H9 (cell line): ENCODE data around the gene ZC3H12D. TPM values are rescaled to one million over a fixed set of nuclear protein-coding genes. Genes with fewer than 3 reads are reported as not detected.

Experiments
- DNase-seq: peaks from one replicate; pipeline ENCODE4 v3.0.0-alpha.2; 2017
- H2AFZ ChIP-seq: one replicate; pipeline ENCODE4 v1.6.1; 2013; ENCODE audit warnings: mild to moderate bottlenecking, low read length, control low read depth, moderate library complexity
- H2AK5ac ChIP-seq: 2 replicates; pipeline ENCODE4 v1.6.1; 2013; ENCODE audit warnings: low read length, control low read depth, mixed read lengths; ENCODE audit not compliant: insufficient read length
- H2BK120ac ChIP-seq: one replicate; pipeline ENCODE4 v1.6.1; 2013; ENCODE audit warnings: low read depth, mild to moderate bottlenecking, low read length, control low read depth, inconsistent platforms; ENCODE audit not compliant: poor library complexity, severe bottlenecking
- H2BK12ac ChIP-seq: 2 replicates; pipeline ENCODE4 v1.6.1; 2013; ENCODE audit warnings: low read length, control low read depth, mixed read lengths, low read depth; ENCODE audit not compliant: insufficient read length
- H2BK15ac ChIP-seq: 2 replicates; pipeline ENCODE4 v1.6.1; 2013; ENCODE audit warnings: low read depth, low read length, control low read depth
- H2BK20ac ChIP-seq: one replicate; pipeline ENCODE4 v1.6.1; 2013; ENCODE audit warnings: low read depth, mild to moderate bottlenecking, low read length, control low read depth, inconsistent platforms; ENCODE audit not compliant: poor library complexity, severe bottlenecking
- H2BK5ac ChIP-seq: 2 replicates; pipeline ENCODE4 v1.6.1; 2013; ENCODE audit warnings: low read length, control low read depth, mixed read lengths; ENCODE audit not compliant: insufficient read length
- H3K14ac ChIP-seq: 2 replicates; pipeline ENCODE4 v1.6.1; 2013; ENCODE audit warnings: low read length, control low read depth; ENCODE audit not compliant: insufficient read depth
- H3K18ac ChIP-seq: 2 replicates; pipeline ENCODE4 v1.6.1; 2013; ENCODE audit warnings: low read depth, mild to moderate bottlenecking, mixed read lengths, low read length, control low read depth; ENCODE audit not compliant: insufficient read length
- H3K23ac ChIP-seq: 2 replicates; pipeline ENCODE4 v1.6.1; 2013; ENCODE audit warnings: low read length, control low read depth, mixed read lengths, low read depth; ENCODE audit not compliant: insufficient read length
- H3K23me2 ChIP-seq: 2 replicates; pipeline ENCODE4 v1.6.1; 2013; ENCODE audit warnings: low read depth, mild to moderate bottlenecking, mixed read lengths, low read length, control low read depth; ENCODE audit not compliant: insufficient read length, poor library complexity, severe bottlenecking
- H3K27ac ChIP-seq: 2 replicates; pipeline ENCODE4 v1.5.1; 2013; ENCODE audit warnings: low read length, control low read depth, mixed read lengths, low read depth; ENCODE audit not compliant: insufficient read length
- H3K27me3 ChIP-seq: 2 replicates; pipeline ENCODE4 v1.6.1; 2013; ENCODE audit warnings: low read length, control low read depth, inconsistent platforms; ENCODE audit not compliant: insufficient read depth
- H3K4ac ChIP-seq: 2 replicates; pipeline ENCODE4 v1.6.1; 2013; ENCODE audit warnings: low read depth, mild to moderate bottlenecking, control low read depth, inconsistent platforms, low read length, moderate library complexity
- H3K4me1 ChIP-seq: 2 replicates; pipeline ENCODE4 v1.6.1; 2013; ENCODE audit warnings: low read length, control low read depth, inconsistent platforms; ENCODE audit not compliant: insufficient read depth
- H3K4me2 ChIP-seq: 2 replicates; pipeline ENCODE4 v1.6.1; 2013; ENCODE audit warnings: low read length, control low read depth, mixed read lengths; ENCODE audit not compliant: insufficient read length, insufficient read depth
- H3K56ac ChIP-seq: 2 replicates; pipeline ENCODE4 v1.6.1; 2013; ENCODE audit warnings: low read depth, mild to moderate bottlenecking, mixed read lengths, low read length, control low read depth; ENCODE audit not compliant: insufficient read length
- H3K79me1 ChIP-seq: 2 replicates; pipeline ENCODE4 v1.6.1; 2013; ENCODE audit warnings: low read depth, mild to moderate bottlenecking, moderate library complexity, low read length, control low read depth, inconsistent platforms; ENCODE audit not compliant: insufficient read depth, poor library complexity, severe bottlenecking
- H3K79me2 ChIP-seq: 2 replicates; pipeline ENCODE4 v1.6.1; 2013; ENCODE audit warnings: low read length, control low read depth, inconsistent platforms; ENCODE audit not compliant: insufficient read depth
- H3K9ac ChIP-seq: 2 replicates; pipeline ENCODE4 v1.6.1; 2013; ENCODE audit warnings: low read length, control low read depth, mixed read lengths; ENCODE audit not compliant: insufficient read length; ENCODE audit errors: extremely low read depth
- H3K9me3 ChIP-seq: one replicate; pipeline ENCODE4 v1.6.1; 2013; ENCODE audit warnings: low read depth, low read length, inconsistent platforms; ENCODE audit not compliant: control insufficient read depth
- H3T11ph ChIP-seq: one replicate; pipeline ENCODE4 v1.6.1; 2013; ENCODE audit warnings: mild to moderate bottlenecking, low read length, control low read depth, inconsistent platforms
- H4K20me1 ChIP-seq: one replicate; pipeline ENCODE4 v1.6.1; 2013; ENCODE audit not compliant: control insufficient read depth, insufficient read length, insufficient read depth
- H4K5ac ChIP-seq: 2 replicates; pipeline ENCODE4 v1.6.1; 2013; ENCODE audit warnings: low read depth, mild to moderate bottlenecking, mixed read lengths, low read length, control low read depth; ENCODE audit not compliant: insufficient read length
- H4K8ac ChIP-seq: replicated peaks from 2 replicates; pipeline ENCODE4 v1.6.1; 2013; ENCODE audit warnings: low read length, control low read depth, mixed read lengths, low read depth; ENCODE audit not compliant: insufficient read length
- H4K91ac ChIP-seq: 2 replicates; pipeline ENCODE4 v1.6.1; 2013; ENCODE audit warnings: low read depth, mild to moderate bottlenecking, moderate library complexity, mixed read lengths, low read length, control low read depth; ENCODE audit not compliant: insufficient read length
- H3K27ac Mint-ChIP-seq, 3 experiments: 2 replicates in 2 of 3; 3 replicates in 1 of 3; pipeline ENCODE4 v1.8.0; 2020 to 2021; ENCODE audit warnings: mixed read lengths in 3 of 3, mild to moderate bottlenecking in 1 of 3, moderate library complexity in 1 of 3
- H3K27me3 Mint-ChIP-seq: 2 replicates; pipeline ENCODE4 v1.8.0; 2021; ENCODE audit warnings: low read depth, mild to moderate bottlenecking, moderate library complexity, mixed read lengths
- H3K36me3 Mint-ChIP-seq, 3 experiments: 2 replicates in 2 of 3; 3 replicates in 1 of 3; pipeline ENCODE4 v1.8.0; 2020 to 2021; ENCODE audit warnings: low read depth in 3 of 3, mixed read lengths in 3 of 3; ENCODE audit not compliant: insufficient read depth in 1 of 3
- H3K4me1 Mint-ChIP-seq, 2 experiments: 2 replicates each; pipeline ENCODE4 v1.8.0; 2020; ENCODE audit warnings: mixed read lengths in 2 of 2
- H3K4me3 Mint-ChIP-seq, 2 experiments: 2 replicates in 1 of 2; 3 replicates in 1 of 2; pipeline ENCODE4 v1.8.0; 2020 to 2021; ENCODE audit warnings: mild to moderate bottlenecking in 2 of 2, mixed read lengths in 2 of 2, moderate library complexity in 1 of 2
- H3K9me3 Mint-ChIP-seq, 2 experiments: 2 replicates in 1 of 2; 3 replicates in 1 of 2; pipeline ENCODE4 v1.8.0; 2020; ENCODE audit warnings: mild to moderate bottlenecking in 2 of 2, mixed read lengths in 2 of 2, moderate library complexity in 1 of 2
- CTCF ChIP-seq: fragments of 200-600 bp; sonication (generic); conservative IDR thresholded peaks from 3 replicates; pipeline ENCODE4 v1.8.0; 2021; ENCODE audit warnings: antibody characterized with exemption, mild to moderate bottlenecking
- WGBS: extraction: QIAGEN DNeasy Blood & Tissue Kit; methylation state at CpG from one replicate; pipeline ENCODE4 v1.1.7; 2013; ENCODE audit warnings: missing lambda C conversion rate, low lambda C conversion rate, mixed read lengths; ENCODE audit not compliant: insufficient read length; ENCODE audit errors: extremely low coverage; 5-methylcytosine and 5-hydroxymethylcytosine counted together
- total RNA-seq: library from RNA; stranded (reverse); gene quantifications from 2 replicates; pipeline ENCODE4 v1.2.1, GENCODE V29; 2021

ZC3H12D gene
- total RNA-seq, 1 experiment from 2014 or later, result 0.07 TPM

- no peak overlapping the region for H3K4me2 ChIP-seq
- H2AFZ ChIP-seq, result no peak overlapping the region
- no peak overlapping the region for H4K8ac ChIP-seq
- H2AK5ac ChIP-seq, result no peak overlapping the region
- no peaks in the 10 kb centered on the region for H3K9me3 ChIP-seq
- H3K79me2 ChIP-seq, result no peaks in the 10 kb centered on the region
- no peaks in the 10 kb centered on the region for H3K23me2 ChIP-seq
- H3T11ph ChIP-seq, result no peak overlapping the region
- Mint-ChIP-seq H3K4me3 (no peak overlapping the region), H3K4me1 (peaks cover 12 to 14% of the 10 kb centered on the region in 2 experiments), H3K9me3 (no peaks in the 10 kb centered on the region), H3K36me3 (no peaks in the 10 kb centered on the region), H3K27me3 (no peaks in the 10 kb centered on the region; the same call in 1 of the 2 replicates), H3K27ac (no peak overlapping the region)
- no peak overlapping the region for H2BK20ac ChIP-seq
- H3K4ac ChIP-seq, result no peak overlapping the region
- H2BK15ac ChIP-seq, result no peak overlapping the region
- no peaks in the 10 kb centered on the region for H3K79me1 ChIP-seq
- no peak overlapping the region for H3K56ac ChIP-seq
- no peak overlapping the region for H4K5ac ChIP-seq
- no peak overlapping the region for H3K9ac ChIP-seq
- no peak overlapping the region for H3K23ac ChIP-seq
- no peak overlapping the region for H4K91ac ChIP-seq
- H3K14ac ChIP-seq, result no peak overlapping the region
- H2BK120ac ChIP-seq, result no peak overlapping the region
- no peak overlapping the region for H3K18ac ChIP-seq
- WGBS, result no CpG with 5 or more reads among the region's 8 CpGs
- H4K20me1 ChIP-seq, result no peaks in the 10 kb centered on the region
- H2BK12ac ChIP-seq, result no peak overlapping the region
- H3K27me3 ChIP-seq, result no peaks in the 10 kb centered on the region
- DNase-seq, result no peak
- no peak overlapping the region for H3K27ac ChIP-seq
- no peaks in the 10 kb centered on the region for H3K4me1 ChIP-seq
- no peak overlapping the region for H2BK5ac ChIP-seq
- TF ChIP-seq CTCF, result no peak
These were observed 59.6 kb downstream of the ZC3H12D start for GRCh38 chr6:149425224-149425623.
